Stomach (tissue), 4 donors: Measurements from ENCODE around the gene GALNT13.

Experiments
- POLR2A ChIP-seq, 4 donors: fragments of 450-650 bp; IDR thresholded peaks; one replicate each; pipeline ENCODE4 v1.6.1; 2016; ENCODE audit warnings: antibody characterized with exemption in 4 of 4, control low read depth in 2 of 4, mild to moderate bottlenecking in 1 of 4, moderate library complexity in 1 of 4
- POLR2AphosphoS5 ChIP-seq, 3 donors: sonication (generic); formaldehyde crosslinking; IDR thresholded peaks; one replicate each; pipeline ENCODE4 v1.6.1; 2016; ENCODE audit warnings: antibody characterized with exemption in 3 of 3

- TF ChIP-seq POLR2A (IDR thresholded peaks at IDR 0.05) (no peak), POLR2AphosphoS5 (IDR thresholded peaks at IDR 0.05) (no peak)
These were observed 464.5 kb downstream of the GALNT13 start for GRCh38 chr2:154336201-154336600.
